ENCODE results near the gene KIAA0825. TPM values are rescaled to one million over a fixed set of nuclear protein-coding genes. Genes with fewer than 3 reads are reported as not detected.
"Not testable (repeated sequence)": the region's sequence is repeated elsewhere in the genome, so short reads cannot be mapped to it uniquely, and the experiment has no call there.

Gene KIAA0825
- total RNA-seq, 1 donor from 2014 or later: 0.90 TPM

DNA sequence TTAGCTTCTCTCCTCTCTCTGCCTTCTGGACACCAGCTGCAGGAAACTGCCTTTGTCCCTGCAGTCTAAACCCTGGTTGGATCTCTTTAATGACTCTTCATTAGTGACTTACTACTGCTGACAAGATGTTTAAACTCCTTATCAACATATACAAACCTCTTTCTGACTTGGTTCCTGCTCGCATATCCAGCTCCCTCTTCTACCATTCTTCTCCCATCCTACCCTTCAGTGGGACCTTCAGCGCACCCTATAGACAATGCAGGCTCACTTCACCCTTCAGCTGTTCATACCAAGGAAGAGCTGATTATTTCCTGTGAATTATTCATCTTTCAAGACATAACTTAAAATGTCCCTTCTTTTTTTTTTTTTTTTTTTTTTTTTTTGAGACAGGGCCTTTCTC is 436.5 kb downstream of the KIAA0825 start:
- no peak for DNase-seq (ENCODE audit: low read depth in 2 of 2)

DNA sequence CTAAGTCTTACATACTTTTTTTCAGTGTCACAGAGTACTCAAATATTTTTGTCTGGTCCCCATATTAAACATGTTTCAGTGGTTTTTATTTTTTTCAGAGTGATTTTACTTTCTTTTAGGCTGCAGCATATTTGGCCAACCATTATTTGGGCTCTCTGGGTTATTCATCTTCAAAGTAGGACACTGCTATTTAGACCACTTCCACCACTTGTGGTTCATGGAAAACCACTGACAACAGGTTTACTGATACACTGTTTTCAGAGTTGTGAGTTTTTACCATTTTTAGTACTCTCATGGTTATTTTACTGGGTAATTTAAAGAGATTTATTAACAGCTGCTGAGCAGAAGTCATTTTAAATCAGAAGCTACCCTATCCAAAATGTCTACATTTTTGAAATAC is 437.6 kb downstream of the KIAA0825 start:
- no peak for DNase-seq (ENCODE audit: low read depth in 2 of 2)

DNA sequence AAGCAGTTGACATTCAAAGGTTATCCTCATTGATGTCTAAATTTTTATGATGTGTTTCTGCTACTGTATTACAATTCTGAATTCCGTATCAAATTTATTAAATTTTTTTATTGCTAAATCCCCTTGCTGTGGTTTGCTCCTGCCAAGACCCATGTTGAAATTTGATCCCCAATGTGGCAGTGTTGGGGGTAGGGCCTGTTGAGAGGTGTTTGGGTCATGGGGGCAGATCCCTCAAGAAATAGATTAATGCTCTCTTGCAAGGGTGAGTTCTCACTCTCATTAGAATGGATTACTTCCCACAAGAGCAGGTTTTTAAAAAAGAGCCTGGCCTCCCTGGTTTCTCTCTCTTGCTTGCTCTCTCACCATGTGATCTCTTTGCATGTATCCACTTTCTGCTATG is 442.5 kb downstream of the KIAA0825 start:
- DNase-seq (ENCODE audit: low read depth in 2 of 2): no peak

DNA sequence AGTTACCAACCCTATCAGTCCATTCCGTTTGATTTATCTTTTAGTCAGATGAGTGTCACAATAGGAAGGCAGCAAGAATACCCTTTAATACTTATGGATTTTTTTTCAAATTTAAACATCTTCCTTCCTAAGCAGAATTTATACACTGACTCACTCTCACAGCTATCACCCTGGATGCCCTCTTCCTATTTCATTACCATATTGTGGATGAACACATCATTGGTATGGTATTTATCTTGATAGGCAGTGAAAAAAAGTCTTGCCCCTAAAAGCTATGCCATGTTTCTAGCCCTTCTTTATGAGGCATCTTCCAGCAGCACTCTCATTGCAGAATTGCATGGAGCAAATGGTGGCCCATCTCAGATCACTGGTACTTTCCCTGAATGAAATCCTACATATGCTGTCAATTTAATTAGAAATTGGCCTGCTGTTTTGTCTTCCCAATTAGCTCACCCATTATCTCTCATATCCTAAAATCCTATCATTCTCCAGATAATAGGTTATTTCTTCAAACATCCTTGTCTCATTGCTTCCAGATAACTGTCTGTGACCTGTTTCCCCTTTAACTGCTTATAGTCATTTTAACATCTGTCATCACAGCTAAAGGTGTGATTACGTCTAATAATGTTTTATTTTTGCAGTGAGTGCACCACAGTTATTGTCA is 443.5 kb downstream of the KIAA0825 start:
- no peak for DNase-seq (ENCODE audit: low read depth in 2 of 2)

DNA sequence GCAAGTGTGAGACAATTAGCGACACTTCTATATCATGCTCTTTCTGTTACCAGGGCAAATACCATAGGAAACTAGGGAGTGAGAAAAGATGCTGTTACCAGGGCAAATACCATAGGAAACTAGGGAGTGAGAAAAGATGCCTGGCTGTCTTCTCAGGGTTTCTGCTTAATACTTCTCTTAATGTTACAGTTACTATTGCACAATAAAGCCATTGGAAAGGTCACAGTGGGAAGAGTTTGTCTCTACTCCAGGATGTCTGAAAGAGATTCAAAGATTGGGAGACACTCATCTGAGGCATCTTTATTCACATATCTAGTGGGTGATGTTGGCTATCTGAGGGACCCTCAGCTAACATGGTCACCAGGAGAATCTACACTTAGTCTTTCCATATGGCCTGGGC is 445.3 kb downstream of the KIAA0825 start:
- DNase-seq (ENCODE audit: low read depth in 2 of 2): no peak

DNA sequence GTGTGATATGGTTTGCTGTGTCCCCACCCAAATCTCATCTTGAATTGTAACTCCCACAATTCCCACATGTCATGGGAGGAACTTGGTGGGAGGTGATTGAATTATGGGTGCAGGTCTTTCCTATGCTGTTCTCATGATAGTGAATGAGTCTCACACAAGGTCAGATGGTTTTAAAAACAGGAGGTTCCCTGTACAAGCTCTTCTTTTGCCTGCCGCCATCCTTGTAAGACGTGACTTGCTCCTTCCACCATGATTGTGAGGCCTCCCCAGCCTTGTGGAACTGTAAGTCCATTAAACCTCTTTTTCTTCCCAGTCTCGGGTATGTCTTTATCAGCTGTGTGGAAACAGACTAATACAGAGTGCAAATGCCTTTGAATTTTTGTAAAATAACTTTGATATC is 447.3 kb downstream of the KIAA0825 start:
- not testable (repeated sequence) for DNase-seq (ENCODE audit: low read depth in 2 of 2)

DNA sequence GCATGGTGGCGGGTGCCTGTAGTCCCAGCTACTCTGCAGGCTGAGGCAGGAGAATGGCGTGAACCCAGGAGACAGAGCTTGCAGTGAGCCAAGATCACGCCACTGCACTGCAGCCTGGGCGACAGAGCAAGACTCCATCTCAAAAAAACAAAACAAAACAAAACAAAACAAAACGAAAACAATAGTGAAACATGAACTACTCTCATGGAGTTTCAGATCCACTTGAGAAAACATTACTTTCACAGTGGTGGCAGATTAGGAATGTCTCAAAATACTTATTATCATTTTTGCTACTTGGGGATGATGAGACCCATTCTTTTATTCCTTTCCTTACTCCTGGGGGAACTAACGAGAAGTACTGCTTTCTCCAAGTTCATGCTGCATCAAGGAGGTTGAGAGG is 448.2 kb downstream of the KIAA0825 start:
- DNase-seq (ENCODE audit: low read depth in 2 of 2): not testable (repeated sequence)

DNA sequence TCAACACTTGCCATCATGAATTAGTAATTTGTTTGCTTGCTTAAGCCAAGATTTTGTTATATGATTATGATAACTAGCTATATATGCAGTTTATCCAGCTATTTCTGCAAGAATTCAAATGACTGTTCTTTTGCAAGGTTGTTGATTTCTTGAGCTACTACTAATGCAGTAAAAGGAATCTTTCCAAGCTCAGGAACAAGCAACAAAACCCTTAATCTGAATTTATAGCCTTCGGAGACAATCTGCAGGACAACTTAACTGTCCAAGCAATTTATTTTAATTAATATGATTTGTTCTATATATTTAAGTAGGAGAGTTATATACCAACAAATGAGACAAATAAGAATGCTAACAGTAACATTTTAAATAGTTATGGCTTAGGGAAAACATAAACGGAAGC is 450.3 kb downstream of the KIAA0825 start:
- no peak for DNase-seq (ENCODE audit: low read depth in 2 of 2)

DNA sequence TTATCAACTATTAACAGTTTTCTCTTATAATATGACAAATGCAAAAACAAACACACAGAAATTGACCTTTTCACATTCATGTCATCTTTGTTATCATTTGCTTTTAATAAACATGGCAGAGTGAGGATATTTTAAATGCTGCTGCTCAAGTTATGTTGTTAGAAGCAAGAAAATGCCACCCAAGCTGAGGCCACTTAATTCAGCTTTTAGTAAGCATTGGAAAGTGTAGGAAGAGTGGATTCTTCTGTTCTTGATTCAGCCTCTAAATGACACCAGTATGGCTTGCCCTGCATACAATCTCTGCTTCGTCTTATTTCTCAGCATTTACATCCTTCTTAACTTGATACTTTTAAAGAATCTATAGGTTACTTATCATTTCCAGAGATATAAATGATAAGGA is 456.6 kb downstream of the KIAA0825 start:
- DNase-seq (ENCODE audit: low read depth in 2 of 2): no peak

DNA sequence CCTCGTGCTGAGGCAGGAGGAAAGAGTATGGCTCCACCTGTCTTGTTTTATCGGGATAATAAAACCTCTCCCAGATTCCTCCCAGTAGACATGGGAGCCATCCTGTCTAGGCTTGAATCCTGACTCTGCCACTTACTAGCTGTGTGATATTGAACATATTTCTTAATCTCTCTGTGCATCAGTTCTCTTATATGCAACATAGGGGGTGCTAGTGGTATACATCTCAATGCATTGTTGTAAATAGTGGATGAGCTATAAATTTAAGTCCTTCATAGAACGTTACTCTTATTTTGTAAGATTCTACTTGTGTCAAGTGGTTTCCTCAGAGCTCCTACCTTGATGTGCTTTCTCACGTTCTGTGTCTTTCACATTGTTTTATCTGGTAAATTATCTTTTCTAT is 459.3 kb downstream of the KIAA0825 start:
- no peak for DNase-seq (ENCODE audit: low read depth in 2 of 2)

DNA sequence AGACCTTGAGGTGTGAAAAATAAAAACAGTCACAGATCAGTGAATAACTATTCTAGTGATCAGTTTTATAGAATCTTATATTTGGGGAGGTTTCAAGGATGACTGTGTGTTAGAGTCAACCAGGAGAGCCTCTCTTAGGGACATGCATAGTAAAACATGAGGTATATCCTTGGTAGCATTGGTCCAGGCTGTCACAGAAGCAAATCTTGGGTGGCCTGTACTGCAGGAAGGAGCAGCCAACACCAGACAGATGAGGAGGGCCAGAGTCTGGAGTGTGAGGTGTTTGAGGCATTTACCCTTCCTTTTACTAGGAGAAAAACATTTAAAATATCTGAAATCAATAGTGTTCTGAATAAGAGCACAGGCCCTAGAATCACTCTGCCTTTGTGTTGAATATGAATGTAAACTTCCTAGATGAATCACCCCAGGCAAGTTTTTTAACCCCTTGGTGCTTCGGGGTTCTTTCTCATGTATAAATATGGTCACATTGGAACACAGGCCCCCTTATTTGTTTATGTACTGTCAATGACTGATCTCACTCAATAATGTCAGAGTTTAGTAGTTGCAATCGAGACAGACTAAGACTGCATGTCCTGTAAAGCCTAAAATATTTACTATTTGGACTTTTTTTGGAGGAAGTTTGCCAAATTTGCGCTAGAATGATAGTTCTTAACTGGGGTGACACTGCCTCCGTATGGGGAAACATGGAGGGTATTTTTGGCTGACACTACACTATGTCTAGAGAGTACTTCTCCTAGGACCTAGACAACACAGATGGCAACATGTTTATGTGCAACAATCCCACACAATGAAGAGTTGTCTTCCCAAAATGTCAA is 460.5 kb downstream of the KIAA0825 start:
- no peak for DNase-seq (ENCODE audit: low read depth in 2 of 2)

DNA sequence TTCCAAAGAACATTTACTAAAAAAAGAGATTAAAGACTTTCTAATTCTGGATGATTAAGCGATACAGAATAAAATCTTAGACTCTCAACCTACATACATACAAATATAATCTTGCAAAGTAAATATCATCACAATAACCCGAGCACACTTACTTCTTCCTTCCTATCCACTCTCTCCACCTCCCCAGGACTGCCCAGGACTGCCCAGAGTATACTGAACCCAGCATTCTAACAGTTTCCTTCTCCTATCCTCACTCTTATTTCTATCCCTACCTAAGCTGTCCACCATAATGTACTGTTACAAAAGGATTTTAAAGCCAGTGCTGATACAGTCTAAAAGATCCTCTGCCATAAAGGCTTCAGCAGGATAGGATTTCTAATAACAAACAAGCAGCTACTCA is 463.7 kb downstream of the KIAA0825 start:
- no peak for DNase-seq (ENCODE audit: low read depth in 2 of 2)

DNA sequence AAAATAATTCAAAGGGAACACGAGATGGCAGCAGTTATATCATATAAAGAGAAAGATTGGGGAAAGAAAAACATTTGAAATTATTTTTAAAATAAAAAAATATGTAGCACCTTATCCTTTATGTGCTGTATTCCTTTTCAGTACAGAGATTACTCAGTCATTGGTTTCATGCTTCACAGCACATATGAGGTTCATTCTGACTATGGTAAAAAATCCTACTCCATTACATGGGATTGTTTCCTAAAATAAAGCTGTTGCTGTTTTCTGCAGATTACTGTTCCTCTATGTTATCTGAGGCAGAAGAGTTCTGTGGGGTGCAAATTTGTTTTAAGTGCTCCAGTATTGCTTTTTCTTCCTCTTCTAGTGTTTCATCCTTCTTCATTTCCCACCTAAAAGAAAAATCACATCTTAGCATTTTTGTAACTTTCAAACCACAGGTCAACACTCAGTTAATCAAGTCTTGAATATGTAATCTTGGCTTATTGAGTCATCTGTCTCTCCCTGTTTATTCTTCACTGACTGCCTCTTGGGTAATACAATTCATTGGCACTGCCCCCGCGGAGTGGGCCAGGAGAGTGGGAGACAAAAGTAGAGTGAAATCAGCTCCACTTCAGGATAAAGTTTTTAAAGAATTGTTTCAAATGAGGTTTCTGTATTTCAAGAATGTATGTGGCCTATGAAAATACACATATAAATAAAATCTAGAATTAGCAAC is 464.5 kb downstream of the KIAA0825 start:
- DNase-seq (ENCODE audit: low read depth in 2 of 2): no peak

DNA sequence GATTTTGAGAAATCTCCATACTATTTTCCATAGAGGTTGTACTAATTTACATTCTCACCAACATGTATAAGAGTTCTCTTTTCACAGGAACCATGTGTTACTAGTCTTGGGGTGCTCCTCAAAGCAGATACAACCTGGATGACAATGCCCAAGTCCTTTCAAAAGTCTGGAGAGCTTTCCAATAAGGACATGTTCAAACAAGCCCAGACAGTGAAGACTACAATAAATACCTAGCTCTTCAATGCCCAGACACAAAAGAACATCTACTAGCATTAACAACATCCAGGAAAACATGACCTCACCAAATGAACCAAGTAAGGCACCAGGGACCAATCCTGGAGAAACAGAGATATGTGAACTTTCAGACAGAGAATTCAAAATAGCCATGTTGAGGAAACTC is 474.8 kb downstream of the KIAA0825 start:
- DNase-seq (ENCODE audit: low read depth in 2 of 2): not testable (repeated sequence)

DNA sequence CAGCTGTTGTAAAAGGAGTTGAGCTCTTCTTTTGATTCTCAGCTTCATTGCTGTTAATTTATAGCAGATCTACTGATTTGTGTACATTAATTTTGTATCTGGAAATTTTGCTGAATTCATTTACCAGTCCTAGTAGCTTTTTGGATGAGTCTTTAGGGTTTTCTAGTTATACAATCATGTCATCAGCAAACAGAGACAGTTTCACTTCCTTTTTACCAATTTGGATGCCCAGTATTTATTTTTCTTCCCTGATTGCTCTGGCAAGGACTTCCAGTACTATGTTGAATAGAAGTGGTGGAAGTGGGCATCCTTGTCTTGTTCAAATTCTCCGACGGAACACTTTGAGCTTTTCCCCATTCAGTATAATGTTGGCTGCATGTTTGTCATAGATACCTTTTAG is 478.1 kb downstream of the KIAA0825 start:
- no peak for DNase-seq (ENCODE audit: low read depth in 2 of 2)

DNA sequence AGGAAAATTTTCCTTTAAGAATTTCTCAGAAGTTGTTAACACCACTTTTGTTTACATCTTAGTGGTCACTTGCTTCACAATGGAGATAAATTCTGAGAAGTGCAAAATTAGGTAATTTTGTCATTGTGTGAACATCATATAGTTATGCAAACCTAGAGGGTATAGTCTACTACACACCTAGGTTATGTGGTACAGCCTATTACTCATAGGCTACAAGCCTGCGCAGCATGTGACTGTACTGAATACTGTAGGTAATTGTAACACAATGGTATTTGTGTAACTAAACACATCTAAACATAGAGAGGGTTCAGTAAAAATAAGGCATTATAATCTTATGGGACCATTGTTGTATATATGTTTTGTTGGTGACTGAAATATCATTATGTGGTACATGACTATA is 488.3 kb downstream of the KIAA0825 start:
- DNase-seq (ENCODE audit: low read depth in 2 of 2): no peak

DNA sequence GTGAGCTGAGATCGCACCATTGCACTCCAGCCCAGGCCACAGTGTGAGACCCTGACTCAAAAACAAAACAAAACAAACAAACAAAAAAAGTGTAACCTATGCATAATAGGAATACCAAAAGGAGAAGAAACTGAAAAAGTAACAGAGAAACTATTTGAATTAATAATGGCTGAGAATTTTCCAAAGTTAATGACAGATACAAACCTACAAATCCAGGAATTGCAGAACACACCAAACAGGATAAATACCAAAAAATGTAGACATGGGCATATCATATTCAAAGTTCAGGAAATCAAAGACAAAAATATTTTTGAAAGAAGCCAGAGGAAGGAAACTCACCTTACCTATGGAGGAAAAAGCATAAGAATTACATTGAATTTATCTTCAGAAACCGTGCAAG is 493.3 kb downstream of the KIAA0825 start:
- no peak for DNase-seq (ENCODE audit: low read depth in 2 of 2)

DNA sequence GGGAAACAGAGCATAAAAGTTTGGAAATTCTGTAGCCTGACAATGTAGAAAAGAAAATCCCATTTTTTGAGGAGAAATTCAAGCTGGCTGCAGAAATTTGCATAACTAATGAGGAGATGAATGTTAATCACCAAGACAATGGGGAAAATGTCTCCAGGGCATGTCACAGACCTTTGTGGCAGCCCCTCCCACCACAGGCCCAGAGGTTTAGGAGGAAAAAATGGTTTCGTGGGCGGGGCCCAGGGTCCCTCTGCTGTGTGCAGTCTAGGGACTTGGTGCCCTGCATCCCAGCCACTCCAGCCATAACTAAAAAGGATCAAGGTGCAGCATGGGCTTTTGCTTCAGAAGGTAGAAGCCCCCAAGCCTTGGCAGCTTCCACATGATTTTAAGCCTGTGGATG is 502.1 kb downstream of the KIAA0825 start:
- DNase-seq (ENCODE audit: low read depth in 2 of 2): not testable (repeated sequence)

DNA sequence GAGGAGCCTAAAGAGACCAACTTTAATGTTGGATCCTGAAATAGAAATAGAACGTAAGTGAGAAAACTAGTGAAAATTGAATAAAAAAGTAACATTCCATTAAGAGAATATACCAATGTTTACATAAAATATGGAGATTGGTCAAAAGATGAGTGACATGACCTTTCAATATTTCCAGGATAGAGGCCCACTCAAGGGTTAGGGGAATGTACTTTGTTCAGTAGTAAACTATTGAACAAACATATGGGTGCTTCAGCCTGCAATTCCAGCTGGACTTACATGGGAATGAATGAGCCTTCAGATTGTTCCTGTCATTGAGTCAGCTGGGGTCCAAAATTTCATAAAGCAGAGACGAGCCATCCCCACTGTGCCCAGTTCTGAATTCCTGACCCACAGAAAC is 505.3 kb downstream of the KIAA0825 start:
- no peak for DNase-seq (ENCODE audit: low read depth in 2 of 2)

DNA sequence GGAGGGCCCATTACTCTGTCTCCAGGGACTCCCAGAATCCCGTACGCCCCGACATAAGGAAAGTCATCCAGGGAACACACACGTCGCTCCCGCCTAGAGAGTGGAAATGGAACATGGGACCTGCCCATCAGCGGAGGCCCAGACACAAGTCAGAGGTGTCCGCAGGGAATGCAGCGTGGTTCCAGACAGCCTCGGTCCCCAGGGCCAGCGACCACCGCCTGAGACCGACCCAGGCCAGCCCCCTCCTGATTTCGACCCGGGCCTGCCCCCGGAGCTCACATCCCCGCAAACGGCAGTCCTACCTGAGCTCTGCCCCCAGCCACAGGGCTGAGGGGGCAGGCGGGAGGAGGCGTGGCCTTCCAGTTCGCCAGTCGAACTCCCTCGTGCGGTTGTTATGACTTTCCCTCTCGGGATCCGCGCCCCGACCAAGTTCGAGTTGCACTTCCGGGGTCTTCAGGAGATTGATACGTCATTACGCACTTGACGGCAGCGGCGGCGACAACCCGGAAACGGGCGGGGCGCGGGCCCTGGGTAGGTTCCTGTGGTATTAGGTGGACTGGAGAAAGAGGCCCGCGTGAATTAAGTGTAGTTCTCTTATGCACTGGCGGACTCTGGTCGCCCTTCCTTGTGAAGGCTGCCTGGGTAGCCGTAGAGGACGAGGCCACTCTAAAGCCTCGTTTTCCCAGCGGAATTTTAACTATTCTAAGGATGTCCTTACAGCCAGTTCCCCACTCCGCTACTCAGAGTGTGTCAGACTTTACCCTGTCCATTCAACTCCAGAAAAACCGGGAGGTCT is 507.0 kb downstream of the KIAA0825 start:
- DNase-seq (ENCODE audit: low read depth in 2 of 2): peak; percentile 68 to 90

DNA sequence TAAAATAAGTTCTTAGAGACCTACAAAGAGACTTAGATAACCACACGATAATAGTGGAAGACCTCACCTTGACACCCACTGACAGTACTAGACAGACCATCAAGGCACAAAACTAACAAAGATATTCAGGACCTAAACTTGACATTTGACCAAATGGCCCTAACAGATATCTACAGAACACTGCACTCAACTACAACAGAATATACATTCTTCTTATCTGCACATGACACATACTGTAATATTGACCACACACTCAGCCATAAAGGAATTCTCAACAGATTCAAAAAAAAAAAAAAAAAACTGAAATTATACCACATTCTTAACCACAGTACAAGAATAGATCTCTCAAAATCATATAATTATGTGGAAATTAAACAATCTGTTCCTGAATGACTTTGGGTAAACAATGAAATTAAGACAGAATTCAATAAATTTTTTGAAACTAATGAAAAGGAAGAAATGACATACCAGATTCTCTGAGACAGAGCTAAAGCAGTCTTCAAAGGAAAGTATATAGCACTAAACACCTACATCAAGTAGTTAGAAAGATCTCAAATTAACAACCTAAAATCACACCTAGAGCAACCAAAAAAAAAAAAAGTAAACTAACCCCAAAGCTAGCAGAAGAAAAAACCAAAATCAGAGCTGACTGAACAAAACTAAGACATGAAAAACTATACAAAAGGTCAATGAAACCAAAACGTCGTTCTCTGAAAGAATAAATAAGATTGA is 514.7 kb downstream of the KIAA0825 start:
- no peak for DNase-seq (ENCODE audit: low read depth in 2 of 2)

Data from dermis microvascular lymphatic vessel endothelial cell (primary cell).